ENCODE results near the gene MMP11. TPM values are rescaled to one million over a fixed set of nuclear protein-coding genes. Genes with fewer than 3 reads are reported as not detected.
"Not testable (repeated sequence)": the region's sequence is repeated elsewhere in the genome, so short reads cannot be mapped to it uniquely, and the experiment has no call there.

The MMP11 gene
- total RNA-seq, result 4.5 and 9.9 TPM in 2 replicates

- DNase-seq (ENCODE audit: low read depth, low spot score), result no peak
Measured at GRCh38 chr22:23772649-23773473, at the start of gene MMP11. Gene MMP11, plus strand, starts transcription at chr22:23772849. Its CDS starts 22 bp downstream, at chr22:23772871.

GRCh38 chr22:23728108-23728507 lies 44.5 kb upstream of the MMP11 start:
- not testable (repeated sequence) for DNase-seq (ENCODE audit: low read depth, low spot score)

GRCh38 chr22:23737696-23738095 lies 35.0 kb upstream of the MMP11 start:
- no peak for DNase-seq (ENCODE audit: low read depth, low spot score)

- no peak for DNase-seq (ENCODE audit: low read depth, low spot score)
Measured at GRCh38 chr22:23742505-23743264, 30.0 kb upstream of the MMP11 start.

- DNase-seq (ENCODE audit: low read depth, low spot score), result no peak
Measured at GRCh38 chr22:23743303-23743705, 29.3 kb upstream of the MMP11 start.

GRCh38 chr22:23744001-23744400 lies 28.6 kb upstream of the MMP11 start:
- DNase-seq (ENCODE audit: low read depth, low spot score), result no peak

- no peak for DNase-seq (ENCODE audit: low read depth, low spot score)
Measured at GRCh38 chr22:23744485-23744884, 28.2 kb upstream of the MMP11 start.

- DNase-seq (ENCODE audit: low read depth, low spot score), result no peak
Measured at GRCh38 chr22:23745791-23746190, 26.9 kb upstream of the MMP11 start.

- DNase-seq (ENCODE audit: low read depth, low spot score), result no peak
Measured at GRCh38 chr22:23749841-23750301, 22.8 kb upstream of the MMP11 start.

GRCh38 chr22:23750367-23750713 lies 22.3 kb upstream of the MMP11 start:
- DNase-seq (ENCODE audit: low read depth, low spot score), result no peak

GRCh38 chr22:23750714-23751440 lies 21.8 kb upstream of the MMP11 start, which contains the start of gene ZNF70:
Gene ZNF70, minus strand, starts transcription at chr22:23751112. Its CDS starts 5,972 bp downstream, at chr22:23745140.
- no peak for DNase-seq (ENCODE audit: low read depth, low spot score)

GRCh38 chr22:23751441-23751996 lies 21.1 kb upstream of the MMP11 start:
- DNase-seq (ENCODE audit: low read depth, low spot score), result no peak

- no peak for DNase-seq (ENCODE audit: low read depth, low spot score)
Measured at GRCh38 chr22:23752090-23752691, 20.5 kb upstream of the MMP11 start.

- no peak for DNase-seq (ENCODE audit: low read depth, low spot score)
Measured at GRCh38 chr22:23752750-23753149, 19.9 kb upstream of the MMP11 start.

- no peak for DNase-seq (ENCODE audit: low read depth, low spot score)
Measured at GRCh38 chr22:23753385-23753784, 19.3 kb upstream of the MMP11 start.

- DNase-seq (ENCODE audit: low read depth, low spot score), result no peak
Measured at GRCh38 chr22:23754220-23754919, 18.3 kb upstream of the MMP11 start, which contains the start of gene VPREB3. Gene VPREB3, minus strand, starts transcription at chr22:23754425. Its CDS starts 62 bp downstream, at chr22:23754363.

GRCh38 chr22:23754980-23755636 lies 17.5 kb upstream of the MMP11 start:
- DNase-seq (ENCODE audit: low read depth, low spot score), result peak; percentile 29

GRCh38 chr22:23755711-23756110 lies 16.9 kb upstream of the MMP11 start:
- no peak for DNase-seq (ENCODE audit: low read depth, low spot score)

GRCh38 chr22:23756891-23757290 lies 15.8 kb upstream of the MMP11 start:
- no peak for DNase-seq (ENCODE audit: low read depth, low spot score)

GRCh38 chr22:23759566-23759965 lies 13.1 kb upstream of the MMP11 start:
- DNase-seq (ENCODE audit: low read depth, low spot score), result no peak

All from pulmonary artery endothelial cell (primary cell).